K562 (cell line): ENCODE results near the gene PAM. TPM values are rescaled to one million over a fixed set of nuclear protein-coding genes. Genes with fewer than 3 reads are reported as not detected.

Experiments
- ATAC-seq: fragments of 200-7000 bp; cut with Tn5 transposase; 3 replicates; pipeline ENCODE4 v1.9.1; 2020; ENCODE audit warnings: moderate library complexity
- BruUV-seq: library from RNA; stranded (reverse); fragments of 400-500 nt; replicated peaks from 2 replicates; lab custom pipeline; 2021; lab: Mats Ljungman, UMichigan
- CTCF ChIA-PET: fragments of 300-600 bp; formaldehyde crosslinking; extraction: SDS; loops from one replicate; lab custom pipeline; 2021; ENCODE audit warnings: low intra/inter-chr PET ratio; lab: Yijun Ruan, JAX
- POLR2A ChIA-PET: fragments of 300-600, 350-650 bp; sonication (Branson Sonifier 250); formaldehyde crosslinking; extraction: SDS; loops from one replicate; lab custom pipeline; 2021; ENCODE audit warnings: antibody characterized with exemption, inconsistent platforms; lab: Yijun Ruan, JAX
- DNase-seq, 4 experiments: peaks; one replicate each; pipeline versions ENCODE4 v3.0.0 to v3.0.0-alpha.2; 2011 to 2018; ENCODE audit warnings: low spot score in 3 of 4, mixed read lengths in 3 of 4; ENCODE audit errors: extremely low read depth in 1 of 4
- FAIRE-seq: peaks from 2 replicates; lab custom pipeline; 2011; peaks lifted over from hg19 to GRCh38; lab: Jason Lieb, UNC
- H2AFZ ChIP-seq: 2 replicates; pipeline ENCODE4 v1.6.0; 2011; ENCODE audit warnings: low read depth, low read length, control low read depth, inconsistent platforms
- H3K27ac ChIP-seq: fragments of 200-600 bp; 3 replicates; pipeline ENCODE4 v1.8.0; 2011; ENCODE audit warnings: low read depth, mild to moderate bottlenecking, control low read depth, inconsistent platforms, low read length, moderate library complexity, mixed read lengths; ENCODE audit errors: extremely low read depth
- H3K27me3 ChIP-seq, 2 experiments: fragments of 300-600 bp in 1 of 2; 2 replicates in 1 of 2; 3 replicates in 1 of 2; pipeline versions ENCODE4 v1.6.0 to v1.8.0; 2011; ENCODE audit warnings: inconsistent platforms in 2 of 2, low read length in 2 of 2, mild to moderate bottlenecking in 1 of 2, mixed read lengths in 1 of 2, moderate library complexity in 1 of 2; ENCODE audit not compliant: control insufficient read depth in 2 of 2, insufficient read depth in 2 of 2
- H3K36me3 ChIP-seq: fragments of 300-600 bp; 3 replicates; pipeline ENCODE4 v1.8.0; 2011; ENCODE audit warnings: mild to moderate bottlenecking, low read length, inconsistent platforms; ENCODE audit not compliant: control insufficient read depth, insufficient read depth
- H3K4me1 ChIP-seq, 2 experiments: fragments of 200-600 bp in 1 of 2; replicated peaks in 1 of 2; 2 replicates in 1 of 2; 3 replicates in 1 of 2; pipeline versions ENCODE4 v1.5.1 to v1.8.0; 2011; ENCODE audit warnings: inconsistent platforms in 2 of 2, low read length in 2 of 2, mild to moderate bottlenecking in 1 of 2, mixed read lengths in 1 of 2, moderate library complexity in 1 of 2; ENCODE audit not compliant: control insufficient read depth in 2 of 2, insufficient read depth in 2 of 2
- H3K4me2 ChIP-seq: 2 replicates; pipeline ENCODE4 v1.6.1; 2011; ENCODE audit warnings: low read length, control low read depth, inconsistent platforms, mixed read lengths; ENCODE audit not compliant: insufficient read depth
- H3K4me3 ChIP-seq: fragments of 200-600 bp; sonication (generic), shearing (Covaris generic); 2 replicates; pipeline ENCODE4 v1.5.1; 2016; ENCODE audit warnings: control low read depth, inconsistent platforms
- H3K79me2 ChIP-seq: fragments of 200-600 bp; 3 replicates; pipeline ENCODE4 v1.8.0; 2011; ENCODE audit warnings: low read length, inconsistent platforms; ENCODE audit not compliant: control insufficient read depth, insufficient read depth
- H3K9ac ChIP-seq, 2 experiments: 2 replicates each; pipeline versions ENCODE4 v1.6.0 to v1.6.1; 2011; ENCODE audit warnings: low read depth in 2 of 2, low read length in 2 of 2, control low read depth in 1 of 2, inconsistent platforms in 1 of 2, mild to moderate bottlenecking in 1 of 2, mixed read lengths in 1 of 2; ENCODE audit not compliant: insufficient read depth in 1 of 2
- H3K9me1 ChIP-seq: one replicate; pipeline ENCODE4 v1.6.0; 2011; ENCODE audit warnings: inconsistent platforms, mild to moderate bottlenecking, low read length, moderate library complexity; ENCODE audit not compliant: control insufficient read depth, insufficient read depth
- H3K9me3 ChIP-seq: replicated peaks from 2 replicates; pipeline ENCODE4 v1.5.1; 2011; ENCODE audit warnings: low read depth, low read length, inconsistent platforms; ENCODE audit not compliant: control insufficient read depth, insufficient read depth
- H4K20me1 ChIP-seq: replicated peaks from 2 replicates; pipeline ENCODE4 v1.6.1; 2011; ENCODE audit warnings: low read length, inconsistent platforms, mixed read lengths; ENCODE audit not compliant: control insufficient read depth, insufficient read depth
- E2F5 ChIP-seq: sonication (generic); formaldehyde crosslinking; IDR thresholded peaks from 2 replicates; pipeline ENCODE4 v1.8.0; 2022; ENCODE audit warnings: mild to moderate bottlenecking, missing genetic modification reagents
- NCOA6 ChIP-seq: fragments of 450-650 bp; IDR thresholded peaks from 2 replicates; pipeline ENCODE4 v1.6.1; 2017; ENCODE audit warnings: mild to moderate bottlenecking
- RBM34 ChIP-seq: fragments of 200-400 bp; formaldehyde crosslinking; IDR thresholded peaks from 2 replicates; pipeline ENCODE4 v1.6.1; 2018; ENCODE audit warnings: low read length, borderline replicate concordance; ENCODE audit not compliant: insufficient read depth
- WGBS: fragments of 100-300 bp; shearing (Covaris generic); methylation state at CpG from one replicate; pipeline ENCODE4 v1.1.6; 2016; ENCODE audit warnings: low coverage, mixed read lengths; ENCODE audit not compliant: insufficient coverage; ENCODE audit errors: missing lambda C conversion rate; 5-methylcytosine and 5-hydroxymethylcytosine counted together
- in situ Hi-C: fragments of 300-500 bp; cut with MboI; formaldehyde crosslinking; loops from 4 replicates; pipeline ENCODE4 v1.15.0; 2018; ENCODE audit warnings: inconsistent platforms, mixed read lengths
- intact Hi-C: fragments of 100-400 bp; cut with micrococcal nuclease; formaldehyde crosslinking; loops from 2 replicates; pipeline ENCODE4 v1.14.2; 2022
- polyA plus RNA-seq, 8 experiments: library from polyadenylated mRNA; depleted of rRNA in 4 of 8; stranded (reverse) in 5 of 8; unstranded in 3 of 8; fragments of >200 nt; fragmentation: Nextera tagmentation in 2 of 8; fragmentation: Illumina TruSeq in 1 of 8; extraction: Ambion mirVana in 2 of 8; extraction: Trizol in 1 of 8; gene quantifications; 2 replicates each; pipeline versions ENCODE4 v1.2.1 to v1.2.3, GENCODE V29; 2011 to 2014; ENCODE audit warnings: inconsistent platforms in 1 of 8, missing spikeins in 1 of 8
- total RNA-seq, 7 experiments: library from RNA; depleted of rRNA in 6 of 7; stranded (reverse); fragments of >200 nt in 6 of 7; fragmentation: Illumina TruSeq in 2 of 7; extraction: Trizol in 2 of 7; gene quantifications; 2 replicates each; pipeline versions ENCODE4 v1.2.1 to v1.2.3, GENCODE V29; 2011 to 2021; ENCODE audit warnings: low replicate concordance in 1 of 7
- TF ChIP-seq, protein P1 (sequence below): fragments of 450-650 bp; IDR thresholded peaks from 2 replicates; pipeline ENCODE4 v1.6.1; 2016; ENCODE audit warnings: mild to moderate bottlenecking, moderate library complexity

PAM gene
- total and polyA plus RNA-seq, 9 of the 15 experiments (the other 6 are each of a cell fraction or from before 2014, with no cell fraction given), result 0.39 to 3.1 (median 0.77) TPM

DNA sequence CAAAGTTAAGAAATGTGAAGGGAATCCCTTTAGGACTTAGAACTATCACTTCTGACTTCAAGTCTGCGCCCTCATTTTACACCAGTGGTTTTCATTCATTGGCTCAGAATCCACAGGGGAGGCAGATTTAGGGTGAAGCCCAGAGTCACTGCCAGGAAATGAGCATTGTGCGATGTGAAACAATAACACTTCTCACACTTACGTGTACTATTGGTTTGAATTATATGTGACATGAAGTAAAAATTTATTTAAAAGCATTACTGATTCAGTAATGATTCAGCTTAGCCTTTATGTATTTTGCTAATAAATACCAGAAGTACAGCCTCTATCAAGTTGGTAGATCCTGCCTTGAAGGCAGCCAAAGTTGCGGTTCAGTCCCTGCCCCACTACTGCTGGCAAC, 98.6 kb downstream of the PAM start:
- no peak for DNase-seq
- H3K9me1 ChIP-seq, result no peaks in the 10 kb centered on the region
- CTCF ChIA-PET, result no interaction called here
- H3K9me3 ChIP-seq, result no peaks in the 10 kb centered on the region
- H3K4me2 ChIP-seq, result no peak overlapping the region
- H3K79me2 ChIP-seq, result no peaks in the 10 kb centered on the region
- intact Hi-C loops (no loop called here), in situ Hi-C loops (no loop called here)
- POLR2A ChIA-PET, result interaction anchor here (0.7 to 1.0 kb wide), 2 partner anchors 9 to 12 kb away, joined by 3 read pairs; no protein-coding TSS in a partner anchor
- no peak overlapping the region for H3K9ac ChIP-seq
- no peaks in the 10 kb centered on the region for H3K27me3 ChIP-seq
- ATAC-seq, result no peak
- FAIRE-seq, result no peak
- H3K36me3 ChIP-seq, result no peaks in the 10 kb centered on the region
- H4K20me1 ChIP-seq, result no peaks in the 10 kb centered on the region
- H3K27ac ChIP-seq, result no peak overlapping the region
- no peak for TF ChIP-seq E2F5 (CRISPR knock-in tag)
- TF ChIP-seq NCOA6, result no peak
- TF ChIP-seq RBM34, result no peak
- TF ChIP-seq, protein P1, sequence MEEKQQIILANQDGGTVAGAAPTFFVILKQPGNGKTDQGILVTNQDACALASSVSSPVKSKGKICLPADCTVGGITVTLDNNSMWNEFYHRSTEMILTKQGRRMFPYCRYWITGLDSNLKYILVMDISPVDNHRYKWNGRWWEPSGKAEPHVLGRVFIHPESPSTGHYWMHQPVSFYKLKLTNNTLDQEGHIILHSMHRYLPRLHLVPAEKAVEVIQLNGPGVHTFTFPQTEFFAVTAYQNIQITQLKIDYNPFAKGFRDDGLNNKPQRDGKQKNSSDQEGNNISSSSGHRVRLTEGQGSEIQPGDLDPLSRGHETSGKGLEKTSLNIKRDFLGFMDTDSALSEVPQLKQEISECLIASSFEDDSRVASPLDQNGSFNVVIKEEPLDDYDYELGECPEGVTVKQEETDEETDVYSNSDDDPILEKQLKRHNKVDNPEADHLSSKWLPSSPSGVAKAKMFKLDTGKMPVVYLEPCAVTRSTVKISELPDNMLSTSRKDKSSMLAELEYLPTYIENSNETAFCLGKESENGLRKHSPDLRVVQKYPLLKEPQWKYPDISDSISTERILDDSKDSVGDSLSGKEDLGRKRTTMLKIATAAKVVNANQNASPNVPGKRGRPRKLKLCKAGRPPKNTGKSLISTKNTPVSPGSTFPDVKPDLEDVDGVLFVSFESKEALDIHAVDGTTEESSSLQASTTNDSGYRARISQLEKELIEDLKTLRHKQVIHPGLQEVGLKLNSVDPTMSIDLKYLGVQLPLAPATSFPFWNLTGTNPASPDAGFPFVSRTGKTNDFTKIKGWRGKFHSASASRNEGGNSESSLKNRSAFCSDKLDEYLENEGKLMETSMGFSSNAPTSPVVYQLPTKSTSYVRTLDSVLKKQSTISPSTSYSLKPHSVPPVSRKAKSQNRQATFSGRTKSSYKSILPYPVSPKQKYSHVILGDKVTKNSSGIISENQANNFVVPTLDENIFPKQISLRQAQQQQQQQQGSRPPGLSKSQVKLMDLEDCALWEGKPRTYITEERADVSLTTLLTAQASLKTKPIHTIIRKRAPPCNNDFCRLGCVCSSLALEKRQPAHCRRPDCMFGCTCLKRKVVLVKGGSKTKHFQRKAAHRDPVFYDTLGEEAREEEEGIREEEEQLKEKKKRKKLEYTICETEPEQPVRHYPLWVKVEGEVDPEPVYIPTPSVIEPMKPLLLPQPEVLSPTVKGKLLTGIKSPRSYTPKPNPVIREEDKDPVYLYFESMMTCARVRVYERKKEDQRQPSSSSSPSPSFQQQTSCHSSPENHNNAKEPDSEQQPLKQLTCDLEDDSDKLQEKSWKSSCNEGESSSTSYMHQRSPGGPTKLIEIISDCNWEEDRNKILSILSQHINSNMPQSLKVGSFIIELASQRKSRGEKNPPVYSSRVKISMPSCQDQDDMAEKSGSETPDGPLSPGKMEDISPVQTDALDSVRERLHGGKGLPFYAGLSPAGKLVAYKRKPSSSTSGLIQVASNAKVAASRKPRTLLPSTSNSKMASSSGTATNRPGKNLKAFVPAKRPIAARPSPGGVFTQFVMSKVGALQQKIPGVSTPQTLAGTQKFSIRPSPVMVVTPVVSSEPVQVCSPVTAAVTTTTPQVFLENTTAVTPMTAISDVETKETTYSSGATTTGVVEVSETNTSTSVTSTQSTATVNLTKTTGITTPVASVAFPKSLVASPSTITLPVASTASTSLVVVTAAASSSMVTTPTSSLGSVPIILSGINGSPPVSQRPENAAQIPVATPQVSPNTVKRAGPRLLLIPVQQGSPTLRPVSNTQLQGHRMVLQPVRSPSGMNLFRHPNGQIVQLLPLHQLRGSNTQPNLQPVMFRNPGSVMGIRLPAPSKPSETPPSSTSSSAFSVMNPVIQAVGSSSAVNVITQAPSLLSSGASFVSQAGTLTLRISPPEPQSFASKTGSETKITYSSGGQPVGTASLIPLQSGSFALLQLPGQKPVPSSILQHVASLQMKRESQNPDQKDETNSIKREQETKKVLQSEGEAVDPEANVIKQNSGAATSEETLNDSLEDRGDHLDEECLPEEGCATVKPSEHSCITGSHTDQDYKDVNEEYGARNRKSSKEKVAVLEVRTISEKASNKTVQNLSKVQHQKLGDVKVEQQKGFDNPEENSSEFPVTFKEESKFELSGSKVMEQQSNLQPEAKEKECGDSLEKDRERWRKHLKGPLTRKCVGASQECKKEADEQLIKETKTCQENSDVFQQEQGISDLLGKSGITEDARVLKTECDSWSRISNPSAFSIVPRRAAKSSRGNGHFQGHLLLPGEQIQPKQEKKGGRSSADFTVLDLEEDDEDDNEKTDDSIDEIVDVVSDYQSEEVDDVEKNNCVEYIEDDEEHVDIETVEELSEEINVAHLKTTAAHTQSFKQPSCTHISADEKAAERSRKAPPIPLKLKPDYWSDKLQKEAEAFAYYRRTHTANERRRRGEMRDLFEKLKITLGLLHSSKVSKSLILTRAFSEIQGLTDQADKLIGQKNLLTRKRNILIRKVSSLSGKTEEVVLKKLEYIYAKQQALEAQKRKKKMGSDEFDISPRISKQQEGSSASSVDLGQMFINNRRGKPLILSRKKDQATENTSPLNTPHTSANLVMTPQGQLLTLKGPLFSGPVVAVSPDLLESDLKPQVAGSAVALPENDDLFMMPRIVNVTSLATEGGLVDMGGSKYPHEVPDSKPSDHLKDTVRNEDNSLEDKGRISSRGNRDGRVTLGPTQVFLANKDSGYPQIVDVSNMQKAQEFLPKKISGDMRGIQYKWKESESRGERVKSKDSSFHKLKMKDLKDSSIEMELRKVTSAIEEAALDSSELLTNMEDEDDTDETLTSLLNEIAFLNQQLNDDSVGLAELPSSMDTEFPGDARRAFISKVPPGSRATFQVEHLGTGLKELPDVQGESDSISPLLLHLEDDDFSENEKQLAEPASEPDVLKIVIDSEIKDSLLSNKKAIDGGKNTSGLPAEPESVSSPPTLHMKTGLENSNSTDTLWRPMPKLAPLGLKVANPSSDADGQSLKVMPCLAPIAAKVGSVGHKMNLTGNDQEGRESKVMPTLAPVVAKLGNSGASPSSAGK, result no peak
- no peaks in the 10 kb centered on the region for H3K4me1 ChIP-seq
- no peak overlapping the region for H3K4me3 ChIP-seq
- no TSS peak for BruUV-seq
- WGBS, result 0% methylated on average over 4 of the region's 4 CpGs
- no peak overlapping the region for H2AFZ ChIP-seq
